GM23338 (cell line): ENCODE data around the gene RNF141. TPM values are rescaled to one million over a fixed set of nuclear protein-coding genes. Genes with fewer than 3 reads are reported as not detected.

Source experiments
- ATAC-seq: fragments of 200-7000 bp; cut with Tn5 transposase; 3 replicates; pipeline ENCODE4 v1.9.1; 2020
- DNase-seq: peaks from one replicate; pipeline ENCODE4 v3.0.0-alpha.2; 2015; ENCODE audit warnings: low spot score
- H2AFZ ChIP-seq: fragments of 200-600 bp; sonication (generic); 2 replicates; pipeline ENCODE4 v1.8.0; 2016; ENCODE audit warnings: antibody characterized with exemption, mild to moderate bottlenecking, moderate library complexity
- H3F3A ChIP-seq: fragments of 200-600 bp; sonication (generic); replicated peaks from 2 replicates; pipeline ENCODE4 v1.8.0; 2017; ENCODE audit warnings: antibody characterized with exemption, mixed run types, low read depth
- H3K27ac ChIP-seq: fragments of 200-600 bp; sonication (generic); 2 replicates; pipeline ENCODE4 v1.6.1; 2016; ENCODE audit warnings: low read depth
- H3K27me3 ChIP-seq: fragments of 200-600 bp; sonication (generic); 2 replicates; pipeline ENCODE4 v1.8.0; 2016; ENCODE audit warnings: mild to moderate bottlenecking, mixed run types, moderate library complexity; ENCODE audit not compliant: insufficient read depth
- H3K36me3 ChIP-seq: fragments of 200-600 bp; sonication (generic); 2 replicates; pipeline ENCODE4 v1.8.0; 2016; ENCODE audit warnings: mild to moderate bottlenecking; ENCODE audit not compliant: insufficient read depth
- H3K4me1 ChIP-seq: fragments of 200-600 bp; sonication (generic); 2 replicates; pipeline ENCODE4 v1.8.0; 2016; ENCODE audit warnings: mild to moderate bottlenecking, moderate library complexity; ENCODE audit not compliant: insufficient read depth
- H3K4me2 ChIP-seq: fragments of 200-600 bp; sonication (generic); 2 replicates; pipeline ENCODE4 v1.7.1; 2017; ENCODE audit warnings: mixed run types
- H3K4me3 ChIP-seq: fragments of 200-600 bp; sonication (generic); 2 replicates; pipeline ENCODE4 v1.6.1; 2016; ENCODE audit warnings: mixed run types
- H3K79me2 ChIP-seq: fragments of 200-600 bp; sonication (generic); replicated peaks from 2 replicates; pipeline ENCODE4 v1.8.0; 2017; ENCODE audit warnings: mild to moderate bottlenecking; ENCODE audit not compliant: insufficient read depth
- H3K9me2 ChIP-seq: fragments of 200-600 bp; sonication (generic); 2 replicates; pipeline ENCODE4 v1.8.0; 2017; ENCODE audit not compliant: insufficient read depth
- H4K20me1 ChIP-seq: fragments of 200-600 bp; sonication (generic); replicated peaks from 2 replicates; pipeline ENCODE4 v1.8.0; 2017; ENCODE audit warnings: mild to moderate bottlenecking; ENCODE audit not compliant: insufficient read depth
- H3K27ac Mint-ChIP-seq: 2 replicates; pipeline ENCODE4 v1.8.0; 2020; ENCODE audit warnings: inconsistent platforms, mild to moderate bottlenecking, moderate library complexity, mixed read lengths
- H3K27me3 Mint-ChIP-seq: 3 replicates; pipeline ENCODE4 v1.8.0; 2022; ENCODE audit warnings: low read depth, mild to moderate bottlenecking, moderate library complexity, mixed read lengths, inconsistent platforms; ENCODE audit not compliant: insufficient read depth, poor library complexity
- H3K36me3 Mint-ChIP-seq: 3 replicates; pipeline ENCODE4 v1.8.0; 2021; ENCODE audit warnings: low read depth, mild to moderate bottlenecking, inconsistent platforms, moderate library complexity, mixed read lengths
- H3K4me1 Mint-ChIP-seq: 3 replicates; pipeline ENCODE4 v1.8.0; 2020; ENCODE audit warnings: mild to moderate bottlenecking, inconsistent platforms, mixed read lengths
- H3K4me3 Mint-ChIP-seq: 3 replicates; pipeline ENCODE4 v1.8.0; 2021; ENCODE audit warnings: moderate library complexity, mild to moderate bottlenecking, inconsistent platforms, mixed read lengths
- H3K9me3 Mint-ChIP-seq: 3 replicates; pipeline ENCODE4 v1.8.0; 2020; ENCODE audit warnings: moderate library complexity, mild to moderate bottlenecking, inconsistent platforms, mixed read lengths
- CREB1 ChIP-seq: fragments of 250-450 bp; sonication (Bioruptor Pico); IDR thresholded peaks from 2 replicates; pipeline ENCODE4 v1.5.0; 2020; ENCODE audit warnings: low read depth, mild to moderate bottlenecking, moderate library complexity
- CTCF ChIP-seq, 2 experiments: fragments of 200-600 bp in 1 of 2; sonication (generic) in 1 of 2; conservative IDR thresholded peaks; 2 replicates each; pipeline versions ENCODE4 v1.5.1 to v1.6.1; 2016 to 2017; ENCODE audit warnings: antibody characterized with exemption in 2 of 2, low read depth in 2 of 2, mild to moderate bottlenecking in 2 of 2, moderate library complexity in 1 of 2
- ETS1 ChIP-seq: IDR thresholded peaks from 2 replicates; pipeline ENCODE4 v1.6.1; 2016; ENCODE audit warnings: antibody characterized with exemption
- EZH2 ChIP-seq: fragments of 200-600 bp; sonication (generic); IDR thresholded peaks from one replicate; pipeline ENCODE4 v1.8.0; 2017; ENCODE audit warnings: antibody characterized with exemption, mild to moderate bottlenecking, low read depth; ENCODE audit not compliant: unreplicated experiment
- EZH2phosphoT487 ChIP-seq: fragments of 200-600 bp; sonication (generic); IDR thresholded peaks from one replicate; pipeline ENCODE4 v1.8.1; 2018; ENCODE audit warnings: antibody characterized with exemption; ENCODE audit not compliant: unreplicated experiment
- JUNB ChIP-seq: IDR thresholded peaks from one replicate; pipeline ENCODE4 v1.6.1; 2016; ENCODE audit warnings: antibody characterized with exemption; ENCODE audit not compliant: unreplicated experiment
- NANOG ChIP-seq: IDR thresholded peaks from 2 replicates; pipeline ENCODE4 v1.6.1; 2016; ENCODE audit warnings: antibody characterized with exemption, borderline replicate concordance
- POLR2AphosphoS5 ChIP-seq: IDR thresholded peaks from 2 replicates; pipeline ENCODE4 v1.6.1; 2016; ENCODE audit warnings: antibody characterized with exemption, low read depth
- REST ChIP-seq: IDR thresholded peaks from one replicate; pipeline ENCODE4 v1.6.1; 2018; ENCODE audit warnings: antibody characterized with exemption; ENCODE audit not compliant: unreplicated experiment
- STAT1 ChIP-seq: IDR thresholded peaks from one replicate; pipeline ENCODE4 v1.6.1; 2016; ENCODE audit warnings: antibody characterized with exemption; ENCODE audit not compliant: unreplicated experiment
- ZNF114 ChIP-seq: fragments of 250-450 bp; sonication (Bioruptor Pico); IDR thresholded peaks from 2 replicates; pipeline ENCODE4 v1.5.0; 2020; ENCODE audit warnings: mild to moderate bottlenecking, moderate library complexity
- ZNF331 ChIP-seq: fragments of 250-450 bp; sonication (Bioruptor Pico); IDR thresholded peaks from 2 replicates; pipeline ENCODE4 v1.5.0; 2020; ENCODE audit warnings: low read depth, mild to moderate bottlenecking, moderate library complexity
- ZNF462 ChIP-seq: fragments of 250-450 bp; sonication (Bioruptor Pico); IDR thresholded peaks from 2 replicates; pipeline ENCODE4 v1.5.0; 2020; ENCODE audit warnings: mild to moderate bottlenecking, moderate library complexity
- polyA plus RNA-seq: library from polyadenylated mRNA; unstranded; fragments of >200 nt; fragmentation: Nextera tagmentation; extraction: Ambion mirVana; gene quantifications from 2 replicates; pipeline ENCODE4 v1.2.1, GENCODE V29; 2016
- total RNA-seq: library from RNA; depleted of rRNA; stranded (reverse); fragments of >200 nt; shearing (Covaris generic); gene quantifications from 2 replicates; pipeline ENCODE4 v1.2.3, GENCODE V29; 2014

RNF141 gene
- total and polyA plus RNA-seq, 2 experiments from 2014 or later: 11.4 to 26.9 TPM

GRCh38 chr11:10498022-10498400 lies 43.0 kb downstream of the RNF141 start:
- Histone ChIP-seq H2AFZ (no peak overlapping the region), H3K4me1 (no peaks in the 10 kb centered on the region), H3K79me2 (no peaks in the 10 kb centered on the region), H3F3A (no peaks in the 10 kb centered on the region), H3K36me3 (no peaks in the 10 kb centered on the region), H3K9me2 (0 out of 2 replicates have a peak, but pooled peaks cover 3% of the 10 kb centered on the region), H4K20me1 (no peaks in the 10 kb centered on the region), H3K27me3 (no peaks in the 10 kb centered on the region), H3K27ac (no peak overlapping the region), H3K4me3 (no peak overlapping the region), H3K4me2 (no peak overlapping the region)
- Mint-ChIP-seq H3K36me3 (peaks cover 21% of the 10 kb centered on the region), H3K4me1 (peaks cover 11% of the 10 kb centered on the region), H3K27me3 (peaks cover 9% of the 10 kb centered on the region), H3K27ac (no peak overlapping the region), H3K4me3 (no peak overlapping the region), H3K9me3 (no peaks in the 10 kb centered on the region)
- DNase-seq: no peak
- TF ChIP-seq CREB1 (CRISPR knock-in tag): no peak
- TF ChIP-seq EZH2: no peak
- no peak for TF ChIP-seq CTCF (conservative IDR thresholded peaks at IDR 0.05; ENCODE audit: low read depth in 2 of 2)
- no peak for TF ChIP-seq REST
- TF ChIP-seq ZNF114 (CRISPR knock-in tag): no peak
- no peak for TF ChIP-seq ETS1
- no peak for TF ChIP-seq ZNF331 (CRISPR knock-in tag)
- TF ChIP-seq NANOG: no peak
- no peak for TF ChIP-seq EZH2phosphoT487
- no peak for TF ChIP-seq POLR2AphosphoS5
- TF ChIP-seq STAT1: no peak
- no peak for TF ChIP-seq ZNF462 (CRISPR knock-in tag)
- TF ChIP-seq JUNB: no peak
- no peak for ATAC-seq
